ENCODE results near the gene HMGCL.

- TF ChIP-seq ZNF23 (tag by site-specific recombination; IDR thresholded peaks at IDR 0.05; ENCODE audit: borderline replicate concordance) = no peak
- TF ChIP-seq GLI4 (tag by site-specific recombination; IDR thresholded peaks at IDR 0.05) = no peak
- TF ChIP-seq CTCF (tag by site-specific recombination; IDR thresholded peaks at IDR 0.05) = no peak
- TF ChIP-seq ZBTB49 (tag by site-specific recombination; IDR thresholded peaks at IDR 0.05; ENCODE audit: low read depth) = no peak
- TF ChIP-seq ZSCAN5A (tag by site-specific recombination; IDR thresholded peaks at IDR 0.05) = no peak
- no peak for TF ChIP-seq ZSCAN23 (tag by site-specific recombination; IDR thresholded peaks at IDR 0.05)
- no peak for TF ChIP-seq ZNF112 (tag by site-specific recombination; IDR thresholded peaks at IDR 0.05)
- no peak for TF ChIP-seq ZNF426 (tag by site-specific recombination; IDR thresholded peaks at IDR 0.05)
- TF ChIP-seq ZNF600 (tag by site-specific recombination; IDR thresholded peaks at IDR 0.05) = no peak
These were observed 67.4 kb downstream of the HMGCL start for GRCh38 chr1:23757812-23758211.

Data from HEK293 (cell line).